PC-9 (cell line): ENCODE data around the gene CCL7. TPM values are rescaled to one million over a fixed set of nuclear protein-coding genes. Genes with fewer than 3 reads are reported as not detected.

Experiments
- Bru-seq: library from RNA; stranded (reverse); fragments of 400-500 nt; gene quantifications from one replicate; lab custom pipeline; 2021; lab: Mats Ljungman, UMichigan
- BruChase-seq, 2 experiments: library from RNA; stranded (reverse); fragments of 400-500 nt; gene quantifications; one replicate each; lab custom pipeline; 2021; lab: Mats Ljungman, UMichigan
- BruUV-seq: library from RNA; stranded (reverse); fragments of 400-500 nt; replicated peaks from 2 replicates; lab custom pipeline; 2021; lab: Mats Ljungman, UMichigan
- CTCF ChIA-PET: fragments of 300-600 bp; sonication (Branson Sonifier 250); formaldehyde crosslinking; loops from one replicate; lab custom pipeline; 2022; ENCODE audit warnings: antibody characterized with exemption; lab: Charles Lee
- POLR2A ChIA-PET: fragments of 300-600 bp; sonication (Branson Sonifier 250); formaldehyde crosslinking; loops from one replicate; lab custom pipeline; 2022; ENCODE audit warnings: antibody characterized with exemption; ENCODE audit not compliant: unreplicated experiment; lab: Charles Lee
- DNase-seq, 2 experiments: peaks; one replicate each; pipeline versions ENCODE4 v3.0.0 to v3.0.0-alpha.2; 2015 to 2022; ENCODE audit warnings: mixed read lengths in 1 of 2
- H2AFZ ChIP-seq: fragments of 200-600 bp; sonication (generic); 2 replicates; pipeline ENCODE4 v1.8.1; 2017; ENCODE audit warnings: antibody characterized with exemption
- H3F3A ChIP-seq: fragments of 200-600 bp; sonication (generic); 2 replicates; pipeline ENCODE4 v1.8.1; 2017; ENCODE audit warnings: antibody characterized with exemption, mild to moderate bottlenecking, low read depth; ENCODE audit not compliant: insufficient read depth
- H3K27ac ChIP-seq: fragments of 200-600 bp; sonication (generic); 2 replicates; pipeline ENCODE4 v1.6.1; 2016; ENCODE audit warnings: mixed run types
- H3K27me3 ChIP-seq: fragments of 200-600 bp; sonication (generic); 2 replicates; pipeline ENCODE4 v1.6.1; 2016; ENCODE audit warnings: low read depth, mixed run types; ENCODE audit not compliant: insufficient read depth
- H3K36me3 ChIP-seq: fragments of 200-600 bp; sonication (generic); 2 replicates; pipeline ENCODE4 v1.6.1; 2016; ENCODE audit warnings: low read depth, mixed run types
- H3K4me1 ChIP-seq: fragments of 200-600 bp; sonication (generic); replicated peaks from 2 replicates; pipeline ENCODE4 v1.6.1; 2016; ENCODE audit warnings: mixed run types; ENCODE audit not compliant: insufficient read depth
- H3K4me2 ChIP-seq: fragments of 200-600 bp; sonication (generic); 2 replicates; pipeline ENCODE4 v1.6.1; 2017; ENCODE audit warnings: mixed run types
- H3K4me3 ChIP-seq: fragments of 200-600 bp; sonication (generic); 2 replicates; pipeline ENCODE4 v1.6.1; 2016; ENCODE audit warnings: mixed run types
- H3K79me2 ChIP-seq: fragments of 200-600 bp; sonication (generic); 2 replicates; pipeline ENCODE4 v1.6.1; 2017; ENCODE audit warnings: low read depth, mixed run types
- H3K9me2 ChIP-seq: fragments of 200-600 bp; sonication (generic); 2 replicates; pipeline ENCODE4 v1.8.1; 2017; ENCODE audit warnings: mild to moderate bottlenecking; ENCODE audit not compliant: insufficient read depth
- H3K9me3 ChIP-seq: fragments of 200-600 bp; sonication (generic); 2 replicates; pipeline ENCODE4 v1.8.1; 2016; ENCODE audit warnings: low read depth; ENCODE audit not compliant: insufficient read depth
- H4K20me1 ChIP-seq: fragments of 200-600 bp; sonication (generic); 2 replicates; pipeline ENCODE4 v1.8.1; 2017; ENCODE audit not compliant: insufficient read depth
- EZH2 ChIP-seq: fragments of 200-600 bp; sonication (generic); IDR thresholded peaks from 2 replicates; pipeline ENCODE4 v1.8.0; 2017; ENCODE audit warnings: antibody characterized with exemption, low read depth
- intact Hi-C: fragments of 100-400 bp; cut with micrococcal nuclease; formaldehyde crosslinking; loops from one replicate; pipeline ENCODE4 v1.10.0; 2022; ENCODE audit not compliant: unreplicated experiment
- long read RNA-seq: library from polyadenylated mRNA; stranded (forward); transcript quantifications from one replicate; pipeline ENCODE4 v2.0.0, GENCODE V29; 2022
- total RNA-seq: library from RNA; stranded (reverse); gene quantifications from 2 replicates; pipeline ENCODE4 v1.2.3, GENCODE V29; 2021
- TF ChIP-seq, protein P1 (sequence below): fragments of 200-600 bp; sonication (generic); conservative IDR thresholded peaks from 2 replicates; pipeline ENCODE4 v1.6.1; 2017; ENCODE audit warnings: mixed run types, antibody characterized with exemption, mild to moderate bottlenecking, moderate library complexity

The CCL7 gene
- total RNA-seq (not detected in 2 replicates), Bru-seq, nascent RNA (not detected), BruChase-seq, experiment 1, labeled RNA remaining after a 2-hour chase (not detected), BruChase-seq, experiment 2, labeled RNA remaining after a 6-hour chase (not detected)
- long read RNA-seq = 0 reads

DNA sequence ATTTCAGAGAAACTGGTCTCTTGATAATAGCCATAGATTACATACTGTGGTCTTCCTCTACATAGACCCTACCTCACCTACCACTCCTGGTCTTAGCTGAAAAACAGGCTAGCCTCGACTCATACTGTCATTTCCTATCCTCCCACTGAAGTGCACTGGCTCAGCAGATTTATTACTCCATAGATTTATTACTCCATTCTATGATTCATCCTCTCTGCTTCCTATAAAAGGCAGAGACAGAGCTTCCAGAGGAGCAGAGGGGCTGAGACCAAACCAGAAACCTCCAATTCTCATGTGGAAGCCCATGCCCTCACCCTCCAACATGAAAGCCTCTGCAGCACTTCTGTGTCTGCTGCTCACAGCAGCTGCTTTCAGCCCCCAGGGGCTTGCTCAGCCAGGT lies at the start of gene CCL7:
CCL7 (plus strand) TSS at position 253 of the 400 bp plus-strand sequence; CDS start at position 323, 70 bp downstream.
- Histone ChIP-seq H3K27ac (no peak within 1 kb of the TSS), H3K4me3 (no peak within 1 kb of the TSS), H3K4me2 (no peak within 1 kb of the TSS), H4K20me1 (no peaks in the 10 kb centered on the region), H3K79me2 (no peaks in the 10 kb centered on the region), H2AFZ (no peak within 1 kb of the TSS), H3K4me1 (no peaks in the 10 kb centered on the region), H3K9me3 (no peaks in the 10 kb centered on the region), H3K36me3 (no peaks in the 10 kb centered on the region), H3K9me2 (no peaks in the 10 kb centered on the region), H3K27me3 (no peaks in the 10 kb centered on the region), H3F3A (no peaks in the 10 kb centered on the region)
- intact Hi-C loops = no loop called here
- POLR2A ChIA-PET = no interaction called here
- CTCF ChIA-PET = no interaction called here
- DNase-seq = no peak
- no peak for TF ChIP-seq EZH2
- TF ChIP-seq, protein P1, sequence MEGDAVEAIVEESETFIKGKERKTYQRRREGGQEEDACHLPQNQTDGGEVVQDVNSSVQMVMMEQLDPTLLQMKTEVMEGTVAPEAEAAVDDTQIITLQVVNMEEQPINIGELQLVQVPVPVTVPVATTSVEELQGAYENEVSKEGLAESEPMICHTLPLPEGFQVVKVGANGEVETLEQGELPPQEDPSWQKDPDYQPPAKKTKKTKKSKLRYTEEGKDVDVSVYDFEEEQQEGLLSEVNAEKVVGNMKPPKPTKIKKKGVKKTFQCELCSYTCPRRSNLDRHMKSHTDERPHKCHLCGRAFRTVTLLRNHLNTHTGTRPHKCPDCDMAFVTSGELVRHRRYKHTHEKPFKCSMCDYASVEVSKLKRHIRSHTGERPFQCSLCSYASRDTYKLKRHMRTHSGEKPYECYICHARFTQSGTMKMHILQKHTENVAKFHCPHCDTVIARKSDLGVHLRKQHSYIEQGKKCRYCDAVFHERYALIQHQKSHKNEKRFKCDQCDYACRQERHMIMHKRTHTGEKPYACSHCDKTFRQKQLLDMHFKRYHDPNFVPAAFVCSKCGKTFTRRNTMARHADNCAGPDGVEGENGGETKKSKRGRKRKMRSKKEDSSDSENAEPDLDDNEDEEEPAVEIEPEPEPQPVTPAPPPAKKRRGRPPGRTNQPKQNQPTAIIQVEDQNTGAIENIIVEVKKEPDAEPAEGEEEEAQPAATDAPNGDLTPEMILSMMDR = no peak
- no TSS peak for BruUV-seq

DNA sequence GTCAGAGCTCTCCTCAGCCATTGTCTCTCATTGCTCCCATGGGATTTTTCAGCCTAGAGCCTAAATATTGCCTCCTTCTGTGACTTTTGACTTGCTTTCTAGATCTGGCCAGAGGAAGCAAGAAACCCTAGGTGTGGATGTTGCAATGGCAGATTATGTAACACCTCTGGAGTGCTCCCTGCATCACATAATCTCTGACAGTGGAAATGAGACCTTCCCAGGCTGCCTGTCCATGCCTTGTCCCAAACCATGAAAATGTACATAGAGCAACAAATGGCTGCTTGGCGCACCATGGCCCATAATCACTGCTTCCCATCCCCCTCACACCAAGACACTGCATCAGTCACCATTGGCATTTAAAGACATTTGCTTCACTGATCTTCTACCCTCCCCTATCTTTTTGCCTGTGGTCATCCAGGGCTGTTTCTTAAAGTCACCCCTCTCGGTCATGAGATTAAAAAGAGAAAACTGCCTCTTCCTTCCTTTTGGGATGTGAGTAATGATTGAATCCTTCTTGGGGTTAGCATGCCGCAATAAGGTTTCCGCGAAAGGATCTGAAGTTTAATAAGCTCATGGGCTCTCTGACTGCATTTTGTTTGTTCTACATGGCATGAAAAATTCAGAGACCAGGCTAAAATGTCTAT lies 49.1 kb upstream of the CCL7 start:
- Histone ChIP-seq H3K4me2 (no peak overlapping the region), H3F3A (no peaks in the 10 kb centered on the region), H2AFZ (no peak overlapping the region), H3K9me3 (no peaks in the 10 kb centered on the region), H4K20me1 (no peaks in the 10 kb centered on the region), H3K27me3 (peaks cover 16% of the 10 kb centered on the region), H3K4me1 (no peaks in the 10 kb centered on the region), H3K9me2 (no peaks in the 10 kb centered on the region), H3K27ac (no peak overlapping the region), H3K4me3 (no peak overlapping the region), H3K79me2 (no peaks in the 10 kb centered on the region), H3K36me3 (no peaks in the 10 kb centered on the region)
- no TSS peak for BruUV-seq
- CTCF ChIA-PET = no interaction called here
- intact Hi-C loops = no loop called here
- POLR2A ChIA-PET = no interaction called here
- no peak for DNase-seq
- TF ChIP-seq EZH2 = no peak
- TF ChIP-seq, protein P1 = no peak

DNA sequence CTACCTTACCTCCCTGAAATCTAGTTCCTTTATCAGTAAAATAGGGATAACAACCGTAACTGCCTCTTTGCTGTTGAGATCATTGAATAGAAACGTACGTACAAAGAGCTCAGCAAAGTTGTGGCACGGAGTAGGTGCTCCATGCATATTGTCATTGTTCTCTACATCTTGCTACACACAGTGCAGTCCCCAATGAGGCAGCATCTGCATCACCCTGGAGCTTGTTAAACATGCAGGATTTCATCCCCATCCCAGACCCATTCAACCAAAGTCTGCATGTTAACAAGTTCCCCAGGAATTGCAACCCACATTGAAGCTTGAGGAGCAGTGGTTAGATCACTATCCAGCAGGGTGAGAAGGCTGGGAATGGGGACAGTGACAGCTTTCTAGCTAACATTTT lies 48.6 kb upstream of the CCL7 start:
- H3K4me2 ChIP-seq = no peak overlapping the region
- ChIA-PET CTCF (no interaction called here), POLR2A (no interaction called here)
- TF ChIP-seq, protein P1 = no peak
- no peak for TF ChIP-seq EZH2
- BruUV-seq = no TSS peak
- H3K9me2 ChIP-seq = no peaks in the 10 kb centered on the region
- H3F3A ChIP-seq = no peaks in the 10 kb centered on the region
- no peaks in the 10 kb centered on the region for H3K9me3 ChIP-seq
- no peaks in the 10 kb centered on the region for H3K4me1 ChIP-seq
- DNase-seq = no peak
- H2AFZ ChIP-seq = no peak overlapping the region
- peaks cover 16% of the 10 kb centered on the region for H3K27me3 ChIP-seq
- no peaks in the 10 kb centered on the region for H3K36me3 ChIP-seq
- H3K79me2 ChIP-seq = no peaks in the 10 kb centered on the region
- no peaks in the 10 kb centered on the region for H4K20me1 ChIP-seq
- intact Hi-C loops = no loop called here
- H3K4me3 ChIP-seq = no peak overlapping the region
- no peak overlapping the region for H3K27ac ChIP-seq
